Choroid plexus epithelial cell (primary cell): Measurements from ENCODE around the gene GAS2L3.
"Not testable (repeated sequence)": the region's sequence is repeated elsewhere in the genome, so short reads cannot be mapped to it uniquely, and the experiment has no call there.

Source experiments
- DNase-seq: peaks from one replicate; pipeline ENCODE4 v3.0.0-alpha.2; 2010; ENCODE audit warnings: low read depth
- H3K4me3 ChIP-seq: 2 replicates; pipeline ENCODE4 v1.5.1; 2011; ENCODE audit warnings: low read depth, mild to moderate bottlenecking, control low read depth, low read length, moderate library complexity
- CTCF ChIP-seq: conservative IDR thresholded peaks from 2 replicates; pipeline ENCODE4 v1.5.1; 2011; ENCODE audit warnings: low read depth, mild to moderate bottlenecking, control low read depth, inconsistent platforms, low read length, moderate library complexity

Gene GAS2L3

GRCh38 chr12:100539202-100539601, 34.3 kb upstream of the GAS2L3 start:
- H3K4me3 ChIP-seq: no peak overlapping the region
- no peak for TF ChIP-seq CTCF
- DNase-seq: peak; percentile 66

- TF ChIP-seq CTCF: no peak
- no peak for DNase-seq
- no peak overlapping the region for H3K4me3 ChIP-seq
Observed at GRCh38 chr12:100544165-100544564, 29.3 kb upstream of the GAS2L3 start.

- no peak overlapping the region for H3K4me3 ChIP-seq
- DNase-seq: peak; percentile 14
- TF ChIP-seq CTCF: no peak
Observed at GRCh38 chr12:100545092-100545491, 28.4 kb upstream of the GAS2L3 start.

- peak; percentile 76 for DNase-seq
- no peak overlapping the region for H3K4me3 ChIP-seq
- TF ChIP-seq CTCF: no peak
Observed at GRCh38 chr12:100553936-100554335, 19.5 kb upstream of the GAS2L3 start.

- no peak overlapping the region for H3K4me3 ChIP-seq
- peak; percentile 87 for TF ChIP-seq CTCF
- peak; percentile 96 for DNase-seq
Observed at GRCh38 chr12:100554608-100555077, 18.8 kb upstream of the GAS2L3 start.

- no peak overlapping the region for H3K4me3 ChIP-seq
- DNase-seq: peak; percentile 88
- TF ChIP-seq CTCF: no peak
Observed at GRCh38 chr12:100555722-100556121, 17.8 kb upstream of the GAS2L3 start.

- no peak for TF ChIP-seq CTCF
- DNase-seq: no peak
- H3K4me3 ChIP-seq: no peak overlapping the region
Observed at GRCh38 chr12:100557357-100557756, 16.1 kb upstream of the GAS2L3 start.

- H3K4me3 ChIP-seq: not testable (repeated sequence)
Observed at GRCh38 chr12:100559261-100559660, 14.2 kb upstream of the GAS2L3 start.

More at GRCh38 chr12:100559261-100559660, 14.2 kb upstream of the GAS2L3 start:
- not testable (repeated sequence) for DNase-seq
